Lung (tissue), 16 donors: ENCODE measurements around the gene HK2. TPM values are rescaled to one million over a fixed set of nuclear protein-coding genes. Genes with fewer than 3 reads are reported as not detected.
"Not testable (repeated sequence)": the region's sequence is repeated elsewhere in the genome, so short reads cannot be mapped to it uniquely, and the experiment has no call there.

Experiments
- ATAC-seq: fragments of 200-7000 bp; cut with Tn5 transposase; one replicate; pipeline ENCODE4 v1.9.1; 2020; ENCODE audit warnings: moderate number of reproducible peaks; ENCODE audit not compliant: insufficient read depth, low FRiP score
- DNase-seq, 3 donors: peaks; one replicate each; pipeline ENCODE4 v3.0.0-alpha.2; 2013 to 2017
- H3K27ac ChIP-seq, 2 donors: one replicate each; pipeline ENCODE4 v1.5.1; 2013; ENCODE audit warnings: mild to moderate bottlenecking in 2 of 2, moderate library complexity in 2 of 2, control low read depth in 1 of 2, inconsistent platforms in 1 of 2, low read depth in 1 of 2, low read length in 1 of 2
- H3K27me3 ChIP-seq, 3 donors: one replicate each; pipeline ENCODE4 v1.5.1; 2013; ENCODE audit warnings: low read length in 2 of 3; ENCODE audit not compliant: control insufficient read depth in 3 of 3, insufficient read depth in 3 of 3
- H3K36me3 ChIP-seq, 4 donors: one replicate each; pipeline ENCODE4 v1.5.1; 2013; ENCODE audit warnings: low read length in 4 of 4, mild to moderate bottlenecking in 1 of 4, moderate library complexity in 1 of 4; ENCODE audit not compliant: control insufficient read depth in 4 of 4, insufficient read depth in 4 of 4
- H3K4me1 ChIP-seq, 5 donors: one replicate each; pipeline ENCODE4 v1.5.1; 2013; ENCODE audit warnings: low read length in 5 of 5, mild to moderate bottlenecking in 2 of 5, moderate library complexity in 1 of 5; ENCODE audit not compliant: control insufficient read depth in 5 of 5, insufficient read depth in 5 of 5
- H3K4me3 ChIP-seq: one replicate; pipeline ENCODE4 v1.5.1; 2013; ENCODE audit warnings: mild to moderate bottlenecking, control low read depth, moderate library complexity
- H3K9ac ChIP-seq, 2 donors: one replicate each; pipeline ENCODE4 v1.5.1; 2013; ENCODE audit warnings: low read length in 2 of 2, control low read depth in 1 of 2; ENCODE audit not compliant: insufficient read depth in 1 of 2
- H3K9me3 ChIP-seq, 4 donors: one replicate each; pipeline ENCODE4 v1.5.1; 2013; ENCODE audit warnings: low read length in 3 of 4, mild to moderate bottlenecking in 1 of 4, moderate library complexity in 1 of 4; ENCODE audit not compliant: control insufficient read depth in 4 of 4, insufficient read depth in 3 of 4
- WGBS, 2 donors: extraction: QIAGEN DNeasy Blood & Tissue Kit; methylation state at CpG; one replicate each; pipeline ENCODE4 v1.1.7; 2013; 5-methylcytosine and 5-hydroxymethylcytosine counted together
- long read RNA-seq, 5 donors: transcript quantifications; one replicate each; lab custom pipeline, GENCODE V29; 2026
- polyA plus RNA-seq, 2 donors: library from polyadenylated mRNA; stranded (reverse); fragments of 200-250 nt; gene quantifications; one replicate each; pipeline ENCODE4 v1.2.1, GENCODE V29; 2013
- total RNA-seq, 2 donors: library from RNA; depleted of rRNA in 1 of 2; stranded (reverse); fragments of >200 nt in 1 of 2; gene quantifications; one replicate each; pipeline ENCODE4 v1.2.1, GENCODE V29; 2014 to 2021
- TF ChIP-seq, protein P1 (sequence below): IDR thresholded peaks from 2 replicates; pipeline ENCODE4 v1.5.1; 2012; ENCODE audit warnings: mild to moderate bottlenecking; ENCODE audit errors: control extremely low read depth, extremely low read depth
- donor health status: control.
- donor health status: control.
- donor health status: Bipolar disorder and iron deficiency.
- donor health status: healthy.
- donor health status: DM: yes; HTN: yes; CAD: no.

The HK2 gene
- total RNA-seq (10 to 100 TPM; 13.6 to 43.1 TPM), polyA plus RNA-seq (10 to 100 TPM; 18.9 to 22.6 TPM)
- long read RNA-seq, donor 1, full-length matches to known transcripts = 1 of 1 reads
- long read RNA-seq, donor 1, partial matches to known transcripts = 0 of 1 reads
- long read RNA-seq, donor 1, other reads (novel, unspliced or antisense) = 0 of 1 reads
- long read RNA-seq, donor 2 = 0 reads
- long read RNA-seq, donor 3 = 0 reads
- long read RNA-seq, donor 4 = 0 reads
- long read RNA-seq, donor 5 = 0 reads

DNA sequence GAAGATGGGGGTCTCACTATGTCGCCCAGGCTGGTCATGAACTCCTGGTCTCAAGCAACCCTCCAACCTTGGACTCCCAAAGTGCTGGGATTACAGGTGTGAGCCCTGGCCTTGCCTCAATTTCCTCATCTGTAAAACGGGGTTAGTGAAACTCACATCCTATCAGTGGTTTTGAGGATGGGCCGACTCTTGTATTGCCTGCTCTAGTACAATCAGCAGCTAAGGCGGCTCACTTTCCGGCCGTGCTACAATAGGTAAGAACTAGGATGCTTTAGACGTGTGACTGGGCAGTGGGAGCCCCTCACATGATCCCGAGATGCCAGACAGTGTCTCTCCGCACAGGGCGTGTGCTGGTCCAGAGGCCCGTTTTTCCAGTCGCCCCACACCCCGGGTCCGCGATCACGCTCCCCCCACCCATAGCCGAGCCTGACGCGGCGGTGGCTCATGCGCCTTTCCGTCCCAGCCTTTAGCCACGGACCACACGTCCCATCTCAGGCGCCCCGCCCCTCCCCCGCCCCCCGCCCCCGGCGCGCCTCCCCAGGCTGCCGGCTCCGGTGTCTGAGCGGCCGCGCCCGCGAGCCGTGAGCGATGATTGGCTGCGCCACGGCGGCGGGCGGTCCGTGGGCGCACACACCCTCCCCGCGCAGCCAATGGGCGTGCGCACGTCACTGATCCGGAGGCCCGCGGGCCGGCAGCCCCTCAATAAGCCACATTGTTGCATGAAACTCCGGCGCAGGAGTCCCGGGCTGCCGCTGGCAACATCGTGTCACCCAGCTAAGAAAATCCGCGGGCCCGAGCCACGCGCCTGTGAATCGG, at the start of gene HK2:
HK2 (plus strand) TSS at position 710 of the 816 bp plus-strand sequence. CDS start 454 bp downstream, outside the sequence.
- Histone ChIP-seq H3K4me3 (peak within 1 kb of the TSS; percentile 57), H3K9ac (no peak within 1 kb of the TSS), H3K4me1 (peaks cover 0 to 9% (median 5%) of the 10 kb centered on the region in 5 donors), H3K27ac (peak within 1 kb of the TSS; percentile 88 to 90), H3K9me3 (no peaks in the 10 kb centered on the region), H3K27me3 (peaks cover 0 to 37% (median 7%) of the 10 kb centered on the region in 3 donors), H3K36me3 (no peaks in the 10 kb centered on the region)
- 5 to 9% methylated on average over 53 to 67 of the region's 67 CpGs for WGBS, 2 donors
- ATAC-seq (peak; percentile 89), DNase-seq (peak; percentile 91 to 94 (median 94))
- TF ChIP-seq, protein P1, sequence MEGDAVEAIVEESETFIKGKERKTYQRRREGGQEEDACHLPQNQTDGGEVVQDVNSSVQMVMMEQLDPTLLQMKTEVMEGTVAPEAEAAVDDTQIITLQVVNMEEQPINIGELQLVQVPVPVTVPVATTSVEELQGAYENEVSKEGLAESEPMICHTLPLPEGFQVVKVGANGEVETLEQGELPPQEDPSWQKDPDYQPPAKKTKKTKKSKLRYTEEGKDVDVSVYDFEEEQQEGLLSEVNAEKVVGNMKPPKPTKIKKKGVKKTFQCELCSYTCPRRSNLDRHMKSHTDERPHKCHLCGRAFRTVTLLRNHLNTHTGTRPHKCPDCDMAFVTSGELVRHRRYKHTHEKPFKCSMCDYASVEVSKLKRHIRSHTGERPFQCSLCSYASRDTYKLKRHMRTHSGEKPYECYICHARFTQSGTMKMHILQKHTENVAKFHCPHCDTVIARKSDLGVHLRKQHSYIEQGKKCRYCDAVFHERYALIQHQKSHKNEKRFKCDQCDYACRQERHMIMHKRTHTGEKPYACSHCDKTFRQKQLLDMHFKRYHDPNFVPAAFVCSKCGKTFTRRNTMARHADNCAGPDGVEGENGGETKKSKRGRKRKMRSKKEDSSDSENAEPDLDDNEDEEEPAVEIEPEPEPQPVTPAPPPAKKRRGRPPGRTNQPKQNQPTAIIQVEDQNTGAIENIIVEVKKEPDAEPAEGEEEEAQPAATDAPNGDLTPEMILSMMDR = no peak

DNA sequence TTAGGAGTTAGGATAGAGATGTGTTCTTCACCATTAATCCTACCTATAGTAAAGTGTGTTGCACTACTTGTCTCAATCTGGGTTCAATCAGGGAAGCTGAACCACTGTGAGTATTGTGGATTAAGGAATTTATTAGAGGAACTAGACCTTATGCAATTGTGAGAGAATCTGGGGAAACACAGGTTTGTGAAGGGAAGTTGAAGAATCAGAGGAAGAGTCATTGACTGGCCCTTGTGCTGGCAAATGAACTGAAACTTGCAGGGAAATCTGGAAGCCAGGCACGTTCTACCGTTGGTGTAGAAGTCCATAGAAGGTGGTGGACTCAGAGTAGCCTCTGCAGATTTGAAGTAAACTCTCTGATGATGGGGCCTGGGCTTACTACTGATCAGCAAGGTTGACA, 44.7 kb upstream of the HK2 start:
- Histone ChIP-seq H3K4me3 (no peak overlapping the region), H3K27ac (no peak overlapping the region), H3K4me1 (no peaks in the 10 kb centered on the region), H3K9ac (no peak overlapping the region), H3K27me3 (no peaks in the 10 kb centered on the region), H3K9me3 (peaks cover 0 to 5% (median 2%) of the 10 kb centered on the region in 4 donors), H3K36me3 (no peaks in the 10 kb centered on the region)
- TF ChIP-seq, protein P1 = no peak
- ATAC-seq = no peak
- WGBS, 2 donors = 33 to 68% methylated on average over 2 of the region's 2 CpGs
- no peak for DNase-seq

DNA sequence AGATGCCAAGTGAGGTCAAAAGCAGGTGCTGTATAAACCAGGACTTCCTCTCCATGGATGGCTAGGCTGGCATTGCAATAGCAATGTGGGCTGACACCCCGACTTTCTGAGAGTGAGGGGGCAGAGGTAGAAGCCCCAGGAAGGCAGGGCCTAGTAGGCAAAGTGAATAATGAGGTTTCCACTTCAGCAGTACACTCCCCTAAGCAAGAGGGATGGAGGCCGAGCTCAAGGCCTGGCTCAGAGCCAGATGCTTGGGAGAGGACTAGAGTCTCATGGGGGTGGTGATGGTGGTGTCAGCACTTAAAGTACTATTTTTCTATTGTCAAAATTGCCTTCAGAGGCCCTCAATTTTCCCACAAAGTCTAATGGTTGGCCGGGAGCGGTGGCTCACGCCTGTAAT, 41.6 kb upstream of the HK2 start:
- 84 to 91% methylated on average over 5 of the region's 5 CpGs for WGBS, 2 donors
- TF ChIP-seq, protein P1 = no peak

DNA sequence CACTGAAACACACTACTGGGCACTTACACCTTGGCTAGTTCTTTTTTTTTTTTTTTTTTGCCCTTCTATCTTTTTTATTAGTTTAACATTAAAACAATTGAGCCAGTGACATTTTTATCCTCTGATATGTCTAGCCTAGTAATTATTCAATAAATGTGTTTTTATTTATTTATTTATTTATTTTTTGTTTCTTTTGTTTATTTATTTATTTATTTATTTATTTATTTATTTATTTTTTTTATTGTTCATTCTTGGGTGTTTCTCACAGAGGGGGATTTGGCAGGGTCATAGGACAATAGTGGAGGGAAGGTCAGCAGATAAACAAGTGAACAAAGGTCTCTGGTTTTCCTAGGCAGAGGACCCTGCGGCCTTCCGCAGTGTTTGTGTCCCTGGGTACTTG, 39.0 kb upstream of the HK2 start:
- H3K4me3 ChIP-seq, DNase-seq, H3K4me1 ChIP-seq, H3K27me3 ChIP-seq, H3K36me3 ChIP-seq, ATAC-seq, H3K27ac ChIP-seq, H3K9ac ChIP-seq, H3K9me3 ChIP-seq: not testable (repeated sequence)
- no CpG with 5 or more reads among the region's 2 CpGs for WGBS, 2 donors

More for the DNA sequence above, 41.6 kb upstream of the HK2 start:
- no peak for DNase-seq
- Histone ChIP-seq H3K27me3 (no peaks in the 10 kb centered on the region), H3K27ac (no peak overlapping the region), H3K9ac (no peak overlapping the region), H3K4me1 (no peaks in the 10 kb centered on the region), H3K9me3 (peaks cover 0 to 5% (median 2%) of the 10 kb centered on the region in 4 donors), H3K4me3 (no peak overlapping the region), H3K36me3 (no peaks in the 10 kb centered on the region)
- no peak for ATAC-seq
